ENCODE measurements around the gene SMARCB1.

DNA sequence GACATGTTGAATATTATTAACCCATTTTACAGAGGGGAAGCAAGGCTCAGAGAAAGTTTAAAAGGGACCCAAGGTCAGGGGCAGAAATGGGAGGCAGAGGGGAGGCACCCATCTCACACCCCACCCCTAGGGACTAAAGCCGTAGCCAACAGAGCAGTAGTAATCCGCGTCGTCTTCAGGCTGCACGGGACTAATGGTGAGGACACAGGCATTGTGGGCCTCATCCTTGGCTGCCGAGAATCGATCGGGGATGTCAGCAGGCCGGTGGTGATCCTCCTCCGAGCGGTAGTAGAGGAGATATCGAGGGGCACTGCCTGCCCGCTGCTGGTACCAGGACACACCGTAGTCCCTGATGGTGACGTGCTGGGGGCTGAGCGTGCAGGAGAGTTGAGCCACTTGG, 34.0 kb upstream of the SMARCB1 start:
- TF ChIP-seq, protein P1, sequence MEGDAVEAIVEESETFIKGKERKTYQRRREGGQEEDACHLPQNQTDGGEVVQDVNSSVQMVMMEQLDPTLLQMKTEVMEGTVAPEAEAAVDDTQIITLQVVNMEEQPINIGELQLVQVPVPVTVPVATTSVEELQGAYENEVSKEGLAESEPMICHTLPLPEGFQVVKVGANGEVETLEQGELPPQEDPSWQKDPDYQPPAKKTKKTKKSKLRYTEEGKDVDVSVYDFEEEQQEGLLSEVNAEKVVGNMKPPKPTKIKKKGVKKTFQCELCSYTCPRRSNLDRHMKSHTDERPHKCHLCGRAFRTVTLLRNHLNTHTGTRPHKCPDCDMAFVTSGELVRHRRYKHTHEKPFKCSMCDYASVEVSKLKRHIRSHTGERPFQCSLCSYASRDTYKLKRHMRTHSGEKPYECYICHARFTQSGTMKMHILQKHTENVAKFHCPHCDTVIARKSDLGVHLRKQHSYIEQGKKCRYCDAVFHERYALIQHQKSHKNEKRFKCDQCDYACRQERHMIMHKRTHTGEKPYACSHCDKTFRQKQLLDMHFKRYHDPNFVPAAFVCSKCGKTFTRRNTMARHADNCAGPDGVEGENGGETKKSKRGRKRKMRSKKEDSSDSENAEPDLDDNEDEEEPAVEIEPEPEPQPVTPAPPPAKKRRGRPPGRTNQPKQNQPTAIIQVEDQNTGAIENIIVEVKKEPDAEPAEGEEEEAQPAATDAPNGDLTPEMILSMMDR (conservative IDR thresholded peaks at IDR 0.05 in 1 of 2, IDR thresholded peaks at IDR 0.05 in 1 of 2; ENCODE audit: low read depth in 1 of 2, low read length in 2 of 2): no peak
- no peak for TF ChIP-seq EZH2 (IDR thresholded peaks at IDR 0.05; ENCODE audit: low read length, missing control alignments)

All from fibroblast of lung (primary cell).